Nephron (organoid): Measurements from ENCODE around the gene TMEM63B.
A peak's percentile ranks its signal among the peaks of the same experiment; 100 is the strongest.

Experiments used
- H3K27ac Mint-ChIP-seq, 3 experiments: 2 replicates each; pipeline ENCODE4 v1.8.0; 2020; ENCODE audit warnings: mixed read lengths in 3 of 3, mild to moderate bottlenecking in 2 of 3, moderate library complexity in 1 of 3
- H3K27me3 Mint-ChIP-seq: 2 replicates; pipeline ENCODE4 v1.8.0; 2021; ENCODE audit warnings: low read depth, mild to moderate bottlenecking, moderate library complexity, mixed read lengths
- H3K36me3 Mint-ChIP-seq: 2 replicates; pipeline ENCODE4 v1.8.0; 2020; ENCODE audit warnings: low read depth, mixed read lengths
- H3K4me1 Mint-ChIP-seq: 2 replicates; pipeline ENCODE4 v1.8.0; 2020; ENCODE audit warnings: mixed read lengths
- H3K4me3 Mint-ChIP-seq, 3 experiments: 2 replicates each; pipeline ENCODE4 v1.8.0; 2020; ENCODE audit warnings: mild to moderate bottlenecking in 3 of 3, mixed read lengths in 3 of 3, moderate library complexity in 2 of 3
- H3K9me3 Mint-ChIP-seq: 2 replicates; pipeline ENCODE4 v1.8.0; 2020; ENCODE audit warnings: mixed read lengths
- TF ChIP-seq, protein P1 (sequence below), 3 experiments: fragments of 200-600 bp; sonication (generic); IDR thresholded peaks; one replicate each; pipeline ENCODE4 v1.5.0; 2021; ENCODE audit warnings: antibody characterized with exemption in 3 of 3; ENCODE audit not compliant: unreplicated experiment in 3 of 3

Gene TMEM63B

DNA sequence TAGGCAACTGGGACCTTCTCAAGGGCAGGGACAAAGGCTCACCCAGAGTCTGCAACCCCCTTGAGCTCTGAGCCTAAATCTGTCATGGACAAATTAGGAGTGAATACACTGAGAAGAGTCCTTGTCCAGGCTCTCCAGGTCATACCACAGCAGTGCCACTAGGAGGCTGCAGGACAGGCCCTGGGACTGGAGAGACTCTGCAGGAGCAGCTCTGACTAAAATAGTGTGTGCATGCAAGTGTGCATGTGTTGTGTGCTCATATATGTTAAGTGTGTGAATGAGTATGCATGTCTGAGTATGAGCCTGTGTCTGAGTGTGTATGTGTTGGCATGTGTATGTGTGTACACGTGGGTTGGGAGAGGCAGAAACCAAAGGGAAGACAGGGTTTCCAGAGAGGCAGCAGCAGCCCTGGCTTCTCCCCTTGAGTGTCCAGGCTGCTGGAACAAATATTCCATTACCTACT lies 27.2 kb upstream of the TMEM63B start:
- no peak overlapping the region for H3K27ac Mint-ChIP-seq

DNA sequence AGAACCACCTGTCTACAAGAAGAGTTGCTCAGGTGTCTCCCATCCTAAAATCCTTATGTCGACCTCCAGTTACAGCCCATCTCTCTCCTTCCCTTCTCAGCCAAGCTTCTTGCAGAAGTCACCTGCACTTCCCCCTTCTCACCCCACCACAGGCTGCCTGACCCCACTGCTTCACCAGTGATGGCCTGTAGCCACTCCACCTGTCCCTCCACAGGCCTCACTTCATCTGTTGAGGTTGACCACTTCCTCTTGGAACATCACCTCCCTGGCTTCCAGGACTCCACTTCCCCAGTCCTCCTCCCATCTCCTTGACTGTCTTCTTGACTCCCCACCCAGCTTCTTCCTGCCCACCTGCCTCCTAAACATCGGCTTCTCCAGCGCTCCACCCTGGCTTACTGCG lies 25.5 kb upstream of the TMEM63B start:
- no peaks in the 10 kb centered on the region for H3K27me3 Mint-ChIP-seq
- H3K4me1 Mint-ChIP-seq: no peaks in the 10 kb centered on the region
- peaks cover 42% of the 10 kb centered on the region for H3K36me3 Mint-ChIP-seq
- TF ChIP-seq, protein P1, sequence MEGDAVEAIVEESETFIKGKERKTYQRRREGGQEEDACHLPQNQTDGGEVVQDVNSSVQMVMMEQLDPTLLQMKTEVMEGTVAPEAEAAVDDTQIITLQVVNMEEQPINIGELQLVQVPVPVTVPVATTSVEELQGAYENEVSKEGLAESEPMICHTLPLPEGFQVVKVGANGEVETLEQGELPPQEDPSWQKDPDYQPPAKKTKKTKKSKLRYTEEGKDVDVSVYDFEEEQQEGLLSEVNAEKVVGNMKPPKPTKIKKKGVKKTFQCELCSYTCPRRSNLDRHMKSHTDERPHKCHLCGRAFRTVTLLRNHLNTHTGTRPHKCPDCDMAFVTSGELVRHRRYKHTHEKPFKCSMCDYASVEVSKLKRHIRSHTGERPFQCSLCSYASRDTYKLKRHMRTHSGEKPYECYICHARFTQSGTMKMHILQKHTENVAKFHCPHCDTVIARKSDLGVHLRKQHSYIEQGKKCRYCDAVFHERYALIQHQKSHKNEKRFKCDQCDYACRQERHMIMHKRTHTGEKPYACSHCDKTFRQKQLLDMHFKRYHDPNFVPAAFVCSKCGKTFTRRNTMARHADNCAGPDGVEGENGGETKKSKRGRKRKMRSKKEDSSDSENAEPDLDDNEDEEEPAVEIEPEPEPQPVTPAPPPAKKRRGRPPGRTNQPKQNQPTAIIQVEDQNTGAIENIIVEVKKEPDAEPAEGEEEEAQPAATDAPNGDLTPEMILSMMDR (IDR thresholded peaks at IDR 0.05; ENCODE audit: unreplicated experiment in 3 of 3): no peak
- no peak overlapping the region for H3K27ac Mint-ChIP-seq
- H3K9me3 Mint-ChIP-seq: no peaks in the 10 kb centered on the region
- H3K4me3 Mint-ChIP-seq: no peak overlapping the region

More for the DNA sequence above, 27.2 kb upstream of the TMEM63B start:
- Mint-ChIP-seq H3K4me3 (no peak overlapping the region), H3K4me1 (no peaks in the 10 kb centered on the region), H3K9me3 (no peaks in the 10 kb centered on the region), H3K27me3 (no peaks in the 10 kb centered on the region), H3K36me3 (peaks cover 27% of the 10 kb centered on the region)
- TF ChIP-seq, protein P1 (IDR thresholded peaks at IDR 0.05; ENCODE audit: unreplicated experiment in 3 of 3): peak; percentile 49 to 61 (median 50)

DNA sequence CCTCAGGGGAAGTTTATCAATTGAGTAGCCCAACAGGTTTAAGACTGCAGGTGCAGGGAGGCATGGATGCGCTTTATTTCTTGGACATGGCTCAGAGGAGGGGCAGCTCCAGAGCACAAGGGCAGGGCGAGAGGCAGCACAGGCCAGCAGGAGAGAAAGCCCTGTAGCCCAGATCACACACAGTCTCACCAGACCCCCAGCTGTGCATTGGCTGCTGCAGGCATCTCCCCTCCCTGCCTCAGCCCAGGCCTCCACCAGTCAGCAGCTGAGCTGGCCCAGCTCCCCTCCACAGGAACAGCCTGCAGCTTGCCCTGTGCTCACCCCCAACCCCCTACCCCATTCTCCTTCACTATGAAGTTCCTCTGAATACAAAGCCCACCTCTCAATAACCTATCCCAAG lies 24.8 kb upstream of the TMEM63B start:
- Mint-ChIP-seq H3K4me3 (no peak overlapping the region), H3K27ac (no peak overlapping the region), H3K36me3 (peaks cover 42% of the 10 kb centered on the region), H3K27me3 (no peaks in the 10 kb centered on the region), H3K4me1 (no peaks in the 10 kb centered on the region), H3K9me3 (no peaks in the 10 kb centered on the region)
- TF ChIP-seq, protein P1 (IDR thresholded peaks at IDR 0.05; ENCODE audit: unreplicated experiment in 3 of 3): no peak

DNA sequence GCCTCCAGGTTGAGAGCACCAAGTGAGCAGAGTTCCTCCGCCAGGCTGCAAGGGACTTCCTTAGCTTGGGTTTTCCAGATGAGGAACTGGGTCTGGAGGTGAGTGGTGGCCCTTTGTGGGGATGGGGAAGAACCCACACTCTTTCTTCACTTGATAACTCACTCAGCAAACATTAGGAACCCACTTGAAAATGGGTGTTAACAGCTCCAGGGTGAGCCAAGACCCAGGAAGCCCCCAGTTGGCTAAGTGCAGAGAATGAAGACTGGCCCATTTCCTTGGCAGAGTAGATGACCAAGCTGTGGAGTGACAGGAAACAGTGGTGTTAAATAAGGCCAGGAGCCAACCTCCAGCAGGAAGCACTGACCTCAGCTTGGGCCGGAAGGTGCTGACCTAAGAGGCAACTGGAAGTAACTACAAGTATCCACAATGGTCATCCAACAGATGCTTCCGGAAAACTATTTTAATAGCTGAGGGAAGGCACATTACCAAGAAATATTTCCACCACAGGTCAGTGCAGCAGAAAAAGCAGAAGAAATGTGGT lies 22.8 kb upstream of the TMEM63B start:
- H3K27me3 Mint-ChIP-seq: no peaks in the 10 kb centered on the region
- H3K9me3 Mint-ChIP-seq: no peaks in the 10 kb centered on the region
- TF ChIP-seq, protein P1 (IDR thresholded peaks at IDR 0.05; ENCODE audit: unreplicated experiment in 3 of 3): no peak
- H3K36me3 Mint-ChIP-seq: peaks cover 52% of the 10 kb centered on the region
- H3K27ac Mint-ChIP-seq: peak overlapping the region in 1 of 3 experiments; percentile 36
- no peak overlapping the region for H3K4me3 Mint-ChIP-seq
- peaks cover 1% of the 10 kb centered on the region for H3K4me1 Mint-ChIP-seq

DNA sequence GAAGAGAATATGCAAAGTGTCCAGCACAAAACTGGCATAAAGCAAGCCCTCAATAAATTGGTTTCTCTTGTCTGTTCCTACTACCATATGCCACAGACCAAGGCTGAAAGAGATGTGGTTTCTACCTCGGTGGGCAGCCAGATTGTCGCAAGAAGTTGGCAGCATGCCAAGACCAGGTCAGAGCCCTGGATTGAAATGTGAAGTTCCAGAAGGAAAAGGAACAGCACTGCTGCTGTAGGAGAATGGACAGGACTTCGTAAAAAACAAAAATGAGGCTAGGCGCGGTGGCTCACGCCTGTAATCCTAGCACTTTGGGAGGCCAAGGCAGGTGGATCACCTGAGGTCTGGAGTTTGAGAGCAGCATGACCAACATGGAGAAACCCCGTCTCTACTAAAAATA lies 22.2 kb upstream of the TMEM63B start:
- Mint-ChIP-seq H3K4me3 (no peak overlapping the region), H3K36me3 (peaks cover 56% of the 10 kb centered on the region), H3K9me3 (no peaks in the 10 kb centered on the region), H3K27ac (peak overlapping the region in 1 of 3 experiments; percentile 36), H3K27me3 (no peaks in the 10 kb centered on the region), H3K4me1 (peaks cover 7% of the 10 kb centered on the region)
- TF ChIP-seq, protein P1 (IDR thresholded peaks at IDR 0.05; ENCODE audit: unreplicated experiment in 3 of 3): no peak
